SU-DHL-6 (cell line): ENCODE measurements around the gene EEPD1.

ENCODE experiments used
- H2AFZ ChIP-seq: fragments of 200-600 bp; sonication (generic); 2 replicates; pipeline ENCODE4 v1.6.1; 2014; ENCODE audit warnings: low read depth, mild to moderate bottlenecking, moderate library complexity, mixed read lengths, antibody characterized with exemption, low read length; ENCODE audit not compliant: severe bottlenecking
- H3F3A ChIP-seq: fragments of 200-600 bp; shearing (Covaris generic); 2 replicates; pipeline ENCODE4 v1.6.0; 2016; ENCODE audit warnings: antibody characterized with exemption, mild to moderate bottlenecking; ENCODE audit not compliant: insufficient read depth
- H3K27ac ChIP-seq: fragments of 200-600 bp; sonication (generic); 2 replicates; pipeline ENCODE4 v1.5.1; 2016; ENCODE audit warnings: low read depth, mild to moderate bottlenecking, low read length, moderate library complexity, mixed read lengths
- H3K27me3 ChIP-seq: fragments of 200-600 bp; sonication (generic), shearing (Covaris generic); 2 replicates; pipeline ENCODE4 v1.6.0; 2014; ENCODE audit warnings: mild to moderate bottlenecking, low read length
- H3K36me3 ChIP-seq: fragments of 200-600 bp; sonication (generic); 2 replicates; pipeline ENCODE4 v1.6.1; 2014; ENCODE audit warnings: mild to moderate bottlenecking, low read length, mixed read lengths
- H3K4me2 ChIP-seq: fragments of 300-600, 200-600 bp; shearing (Covaris generic), sonication (generic); 2 replicates; pipeline ENCODE4 v1.6.0; 2014; ENCODE audit warnings: low read length, low read depth, mild to moderate bottlenecking; ENCODE audit not compliant: poor library complexity, severe bottlenecking
- H3K4me3 ChIP-seq: fragments of 200-600 bp; sonication (generic); 2 replicates; pipeline ENCODE4 v1.5.1; 2014; ENCODE audit warnings: antibody characterized with exemption, low read length, mild to moderate bottlenecking, mixed read lengths; ENCODE audit not compliant: insufficient read depth, poor library complexity, severe bottlenecking
- H3K79me2 ChIP-seq: fragments of 200-600 bp; sonication (generic); 2 replicates; pipeline ENCODE4 v1.6.1; 2014; ENCODE audit warnings: mild to moderate bottlenecking, low read length, moderate library complexity; ENCODE audit not compliant: insufficient read depth
- H3K9ac ChIP-seq: fragments of 200-600 bp; sonication (generic); 2 replicates; pipeline ENCODE4 v1.7.0; 2014; ENCODE audit warnings: mild to moderate bottlenecking, low read length
- H3K9me2 ChIP-seq: fragments of 200-600 bp; sonication (generic); replicated peaks from 2 replicates; pipeline ENCODE4 v1.6.1; 2014; ENCODE audit warnings: low read length; ENCODE audit not compliant: insufficient read depth
- H3K9me3 ChIP-seq: fragments of 200-600 bp; sonication (generic); 2 replicates; pipeline ENCODE4 v1.6.1; 2014; ENCODE audit warnings: low read length, mixed read lengths; ENCODE audit not compliant: insufficient read depth
- H4K20me1 ChIP-seq: fragments of 200-600 bp; sonication (generic); 2 replicates; pipeline ENCODE4 v1.6.1; 2014; ENCODE audit warnings: low read depth, mild to moderate bottlenecking, antibody characterized with exemption, low read length, moderate library complexity, mixed read lengths
- EZH2phosphoT487 ChIP-seq: fragments of 200-600 bp; sonication (generic), shearing (Covaris generic); conservative IDR thresholded peaks from 2 replicates; pipeline ENCODE4 v1.6.1; 2018; ENCODE audit warnings: mild to moderate bottlenecking, antibody characterized with exemption, low read length, moderate library complexity, mixed read lengths
- TF ChIP-seq, protein P1 (sequence below): fragments of 200-600 bp; sonication (generic); IDR thresholded peaks from one replicate; pipeline ENCODE4 v1.5.1; 2017; ENCODE audit warnings: antibody characterized with exemption, mild to moderate bottlenecking, low read length, moderate library complexity; ENCODE audit not compliant: insufficient read depth, poor library complexity, severe bottlenecking

Gene EEPD1

GRCh38 chr7:36348771-36349170, 195.7 kb downstream of the EEPD1 start:
- H3K9me3 ChIP-seq: no peaks in the 10 kb centered on the region
- no peaks in the 10 kb centered on the region for H3K9me2 ChIP-seq
- H2AFZ ChIP-seq: no peak overlapping the region
- no peaks in the 10 kb centered on the region for H4K20me1 ChIP-seq
- TF ChIP-seq, protein P1, sequence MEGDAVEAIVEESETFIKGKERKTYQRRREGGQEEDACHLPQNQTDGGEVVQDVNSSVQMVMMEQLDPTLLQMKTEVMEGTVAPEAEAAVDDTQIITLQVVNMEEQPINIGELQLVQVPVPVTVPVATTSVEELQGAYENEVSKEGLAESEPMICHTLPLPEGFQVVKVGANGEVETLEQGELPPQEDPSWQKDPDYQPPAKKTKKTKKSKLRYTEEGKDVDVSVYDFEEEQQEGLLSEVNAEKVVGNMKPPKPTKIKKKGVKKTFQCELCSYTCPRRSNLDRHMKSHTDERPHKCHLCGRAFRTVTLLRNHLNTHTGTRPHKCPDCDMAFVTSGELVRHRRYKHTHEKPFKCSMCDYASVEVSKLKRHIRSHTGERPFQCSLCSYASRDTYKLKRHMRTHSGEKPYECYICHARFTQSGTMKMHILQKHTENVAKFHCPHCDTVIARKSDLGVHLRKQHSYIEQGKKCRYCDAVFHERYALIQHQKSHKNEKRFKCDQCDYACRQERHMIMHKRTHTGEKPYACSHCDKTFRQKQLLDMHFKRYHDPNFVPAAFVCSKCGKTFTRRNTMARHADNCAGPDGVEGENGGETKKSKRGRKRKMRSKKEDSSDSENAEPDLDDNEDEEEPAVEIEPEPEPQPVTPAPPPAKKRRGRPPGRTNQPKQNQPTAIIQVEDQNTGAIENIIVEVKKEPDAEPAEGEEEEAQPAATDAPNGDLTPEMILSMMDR: no peak
- TF ChIP-seq EZH2phosphoT487: no peak
- no peak overlapping the region for H3K4me2 ChIP-seq
- H3K79me2 ChIP-seq: no peaks in the 10 kb centered on the region
- no peaks in the 10 kb centered on the region for H3K36me3 ChIP-seq
- H3K27me3 ChIP-seq: no peaks in the 10 kb centered on the region
- no peak overlapping the region for H3K4me3 ChIP-seq
- H3K27ac ChIP-seq: no peak overlapping the region
- H3K9ac ChIP-seq: no peak overlapping the region
- no peaks in the 10 kb centered on the region for H3F3A ChIP-seq

DNA sequence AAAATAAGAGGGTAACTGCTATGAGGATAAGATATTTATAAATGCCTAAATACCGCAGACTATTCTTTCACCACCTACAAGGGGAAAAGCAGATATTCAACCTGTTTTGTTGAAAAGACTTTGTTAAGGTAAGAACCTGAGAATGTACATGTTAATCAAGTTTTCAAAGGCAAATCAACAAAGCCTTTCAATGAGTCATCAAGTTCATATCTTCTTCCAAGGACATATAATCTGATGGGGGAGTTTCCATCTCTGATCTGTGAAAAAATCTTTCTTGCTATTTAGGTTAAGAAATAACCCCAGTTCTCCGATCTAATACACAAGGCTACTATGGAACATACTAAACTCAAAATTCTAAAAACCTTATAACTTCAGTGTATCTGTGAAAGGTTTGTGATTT, 196.6 kb downstream of the EEPD1 start:
- Histone ChIP-seq H3K36me3 (no peaks in the 10 kb centered on the region), H3K27ac (no peak overlapping the region), H3K9me2 (no peaks in the 10 kb centered on the region), H3K9ac (no peak overlapping the region), H3F3A (no peaks in the 10 kb centered on the region), H3K9me3 (no peaks in the 10 kb centered on the region), H3K27me3 (no peaks in the 10 kb centered on the region), H3K4me3 (no peak overlapping the region), H4K20me1 (no peaks in the 10 kb centered on the region), H3K79me2 (no peaks in the 10 kb centered on the region), H3K4me2 (no peak overlapping the region), H2AFZ (no peak overlapping the region)
- TF ChIP-seq EZH2phosphoT487: no peak
- TF ChIP-seq, protein P1: no peak
